Trophoblast cell (in vitro differentiated cells and primary cell): Measurements from ENCODE around the gene DYNLT2B.

ENCODE experiments used
- DNase-seq, 2 donors: peaks; one replicate each; pipeline ENCODE4 v3.0.0-alpha.2; 2016
- H2AFZ ChIP-seq: 2 replicates; pipeline ENCODE4 v1.6.1; 2013; ENCODE audit warnings: low read length, moderate library complexity, mild to moderate bottlenecking; ENCODE audit not compliant: insufficient read depth, poor library complexity
- H2AK5ac ChIP-seq: 2 replicates; pipeline ENCODE4 v1.6.1; 2013; ENCODE audit warnings: mild to moderate bottlenecking, low read length
- H2BK120ac ChIP-seq: 2 replicates; pipeline ENCODE4 v1.6.1; 2013; ENCODE audit warnings: low read length, mild to moderate bottlenecking, moderate library complexity; ENCODE audit not compliant: insufficient read depth, poor library complexity
- H2BK12ac ChIP-seq: 2 replicates; pipeline ENCODE4 v1.6.1; 2013; ENCODE audit warnings: mild to moderate bottlenecking, low read length, moderate library complexity
- H2BK5ac ChIP-seq: 2 replicates; pipeline ENCODE4 v1.6.1; 2013; ENCODE audit warnings: low read length, low read depth, moderate library complexity, mild to moderate bottlenecking; ENCODE audit not compliant: poor library complexity
- H3K14ac ChIP-seq: 2 replicates; pipeline ENCODE4 v1.6.1; 2013; ENCODE audit warnings: mild to moderate bottlenecking, low read length
- H3K18ac ChIP-seq: 2 replicates; pipeline ENCODE4 v1.6.1; 2013; ENCODE audit warnings: mild to moderate bottlenecking, low read length
- H3K23ac ChIP-seq: 2 replicates; pipeline ENCODE4 v1.6.1; 2013; ENCODE audit warnings: low read length
- H3K27ac ChIP-seq: 2 replicates; pipeline ENCODE4 v1.5.1; 2013; ENCODE audit warnings: low read depth, mild to moderate bottlenecking, inconsistent platforms, low read length, moderate library complexity
- H3K27me3 ChIP-seq: 2 replicates; pipeline ENCODE4 v1.6.1; 2013; ENCODE audit warnings: inconsistent platforms, mild to moderate bottlenecking, low read length, moderate library complexity; ENCODE audit not compliant: insufficient read depth
- H3K36me3 ChIP-seq, 2 experiments: 1 replicate in 1 of 2; 2 replicates in 1 of 2; pipeline ENCODE4 v1.6.1; 2013; ENCODE audit warnings: low read length in 2 of 2, mild to moderate bottlenecking in 2 of 2, moderate library complexity in 1 of 2; ENCODE audit not compliant: insufficient read depth in 2 of 2, control insufficient read depth in 1 of 2
- H3K4ac ChIP-seq: 2 replicates; pipeline ENCODE4 v1.6.1; 2013; ENCODE audit warnings: low read depth, mild to moderate bottlenecking, low read length, moderate library complexity
- H3K4me1 ChIP-seq, 2 experiments: 1 replicate in 1 of 2; 2 replicates in 1 of 2; pipeline ENCODE4 v1.6.1; 2013; ENCODE audit warnings: low read length in 2 of 2, mild to moderate bottlenecking in 2 of 2, moderate library complexity in 1 of 2; ENCODE audit not compliant: insufficient read depth in 2 of 2, control insufficient read depth in 1 of 2
- H3K4me2 ChIP-seq: 2 replicates; pipeline ENCODE4 v1.6.1; 2013; ENCODE audit warnings: inconsistent platforms, mild to moderate bottlenecking, low read length, moderate library complexity
- H3K4me3 ChIP-seq: 2 replicates; pipeline ENCODE4 v1.5.1; 2013; ENCODE audit warnings: mild to moderate bottlenecking, low read depth, low read length, inconsistent platforms
- H3K79me1 ChIP-seq: one replicate; pipeline ENCODE4 v1.6.1; 2013; ENCODE audit warnings: low read length
- H3K79me2 ChIP-seq: 2 replicates; pipeline ENCODE4 v1.6.1; 2013; ENCODE audit warnings: low read length, mild to moderate bottlenecking; ENCODE audit not compliant: control insufficient read depth, insufficient read depth, poor library complexity
- H3K9ac ChIP-seq: 2 replicates; pipeline ENCODE4 v1.6.1; 2013; ENCODE audit warnings: mild to moderate bottlenecking, low read length
- H3K9me3 ChIP-seq: 2 replicates; pipeline ENCODE4 v1.6.1; 2013; ENCODE audit warnings: low read depth, mild to moderate bottlenecking, control low read depth, inconsistent platforms, low read length; ENCODE audit not compliant: insufficient read depth
- H4K12ac ChIP-seq: 2 replicates; pipeline ENCODE4 v1.6.1; 2013; ENCODE audit warnings: low read depth, mild to moderate bottlenecking, low read length, moderate library complexity
- H4K8ac ChIP-seq: 2 replicates; pipeline ENCODE4 v1.6.1; 2013; ENCODE audit warnings: low read depth, mild to moderate bottlenecking, low read length, moderate library complexity
- H4K91ac ChIP-seq: one replicate; pipeline ENCODE4 v1.6.1; 2013; ENCODE audit warnings: low read depth, mild to moderate bottlenecking, low read length, moderate library complexity
- WGBS: extraction: QIAGEN DNeasy Blood & Tissue Kit; methylation state at CpG from one replicate; pipeline ENCODE4 v1.1.7; 2013; ENCODE audit warnings: missing lambda C conversion rate; ENCODE audit not compliant: insufficient read length, insufficient coverage; ENCODE audit errors: extremely low coverage; 5-methylcytosine and 5-hydroxymethylcytosine counted together

DYNLT2B gene

GRCh38 chr3:196260784-196261183 is 57.3 kb downstream of the DYNLT2B start:
- no peaks in the 10 kb centered on the region for H3K79me2 ChIP-seq
- H2AK5ac ChIP-seq = no peak overlapping the region
- H3K9ac ChIP-seq = no peak overlapping the region

GRCh38 chr3:196255776-196256175 is 62.3 kb downstream of the DYNLT2B start:
- no peak overlapping the region for H3K27ac ChIP-seq
- peaks cover 1% of the 10 kb centered on the region for H3K9me3 ChIP-seq
- H2BK12ac ChIP-seq = no peak overlapping the region
- no peak overlapping the region for H4K12ac ChIP-seq
- H4K91ac ChIP-seq = no peak overlapping the region
- H4K8ac ChIP-seq = no peak overlapping the region
- no peak overlapping the region for H3K14ac ChIP-seq
- H2AK5ac ChIP-seq = no peak overlapping the region
- H3K4me3 ChIP-seq = no peak overlapping the region
- whole genome bisulfite sequencing = no CpG with 5 or more reads among the region's 1 CpG
- no peak overlapping the region for H3K23ac ChIP-seq
- no peak overlapping the region for H3K9ac ChIP-seq
- no peaks in the 10 kb centered on the region for H3K79me1 ChIP-seq
- peaks cover 7 to 13% of the 10 kb centered on the region in 2 experiments for H3K36me3 ChIP-seq
- no peak overlapping the region for H3K4me2 ChIP-seq
- no peaks in the 10 kb centered on the region for H3K4me1 ChIP-seq
- H3K4ac ChIP-seq = no peak overlapping the region
- no peak overlapping the region for H2AFZ ChIP-seq
- H3K18ac ChIP-seq = no peak overlapping the region
- H2BK120ac ChIP-seq = no peak overlapping the region
- DNase-seq = no peak
- H2BK5ac ChIP-seq = no peak overlapping the region
- no peaks in the 10 kb centered on the region for H3K79me2 ChIP-seq
- no peaks in the 10 kb centered on the region for H3K27me3 ChIP-seq

More at GRCh38 chr3:196260784-196261183, 57.3 kb downstream of the DYNLT2B start:
- Histone ChIP-seq H3K9me3 (no peaks in the 10 kb centered on the region), H4K12ac (no peak overlapping the region), H3K79me1 (no peaks in the 10 kb centered on the region), H3K4me2 (no peak overlapping the region), H3K14ac (no peak overlapping the region), H3K23ac (no peak overlapping the region), H2AFZ (no peak overlapping the region), H3K27me3 (no peaks in the 10 kb centered on the region), H3K18ac (no peak overlapping the region), H2BK5ac (no peak overlapping the region), H2BK120ac (no peak overlapping the region), H4K91ac (no peak overlapping the region), H3K4me3 (no peak overlapping the region), H3K4ac (no peak overlapping the region), H3K36me3 (peaks cover 6 to 15% of the 10 kb centered on the region in 2 experiments), H3K27ac (no peak overlapping the region), H3K4me1 (no peaks in the 10 kb centered on the region), H2BK12ac (no peak overlapping the region), H4K8ac (no peak overlapping the region)
- no CpG with 5 or more reads among the region's 4 CpGs for WGBS
- no peak for DNase-seq

GRCh38 chr3:196254376-196255283 is 63.4 kb downstream of the DYNLT2B start:
- H3K4me1 ChIP-seq = no peaks in the 10 kb centered on the region
- no peak overlapping the region for H3K27ac ChIP-seq
- H4K12ac ChIP-seq = no peak overlapping the region
- peaks cover 5 to 10% of the 10 kb centered on the region in 2 experiments for H3K36me3 ChIP-seq
- no peaks in the 10 kb centered on the region for H3K79me1 ChIP-seq
- no peak overlapping the region for H3K23ac ChIP-seq
- no peak overlapping the region for H2BK5ac ChIP-seq
- no peak overlapping the region for H4K8ac ChIP-seq
- H3K18ac ChIP-seq = no peak overlapping the region
- no CpG with 5 or more reads among the region's 5 CpGs for WGBS
- no peak overlapping the region for H2AK5ac ChIP-seq
- peaks cover 1% of the 10 kb centered on the region for H3K9me3 ChIP-seq
- no peak overlapping the region for H3K4me3 ChIP-seq
- H2BK120ac ChIP-seq = no peak overlapping the region
- H2AFZ ChIP-seq = no peak overlapping the region
- H3K9ac ChIP-seq = no peak overlapping the region
- DNase-seq = peak; percentile 17 to 76
- H3K4me2 ChIP-seq = no peak overlapping the region
- no peak overlapping the region for H4K91ac ChIP-seq
- H2BK12ac ChIP-seq = no peak overlapping the region
- no peaks in the 10 kb centered on the region for H3K27me3 ChIP-seq
- H3K4ac ChIP-seq = no peak overlapping the region
- no peaks in the 10 kb centered on the region for H3K79me2 ChIP-seq
- H3K14ac ChIP-seq = no peak overlapping the region

- WGBS = no CpG with 5 or more reads among the region's 16 CpGs
- Histone ChIP-seq H2BK12ac (no peak overlapping the region), H4K91ac (no peak overlapping the region), H3K4me3 (no peak overlapping the region), H2BK5ac (no peak overlapping the region), H3K27ac (no peak overlapping the region), H2AK5ac (no peak overlapping the region), H3K9ac (no peak overlapping the region), H3K14ac (no peak overlapping the region), H3K4me2 (no peak overlapping the region), H4K12ac (no peak overlapping the region), H3K23ac (no peak overlapping the region), H3K9me3 (peaks cover 1% of the 10 kb centered on the region), H3K27me3 (no peaks in the 10 kb centered on the region), H4K8ac (no peak overlapping the region), H3K79me1 (no peaks in the 10 kb centered on the region), H3K4me1 (no peaks in the 10 kb centered on the region), H3K36me3 (peaks cover 15 to 17% of the 10 kb centered on the region in 2 experiments), H3K18ac (no peak overlapping the region), H2AFZ (no peak overlapping the region), H3K4ac (no peak overlapping the region), H3K79me2 (no peaks in the 10 kb centered on the region), H2BK120ac (no peak overlapping the region)
- DNase-seq = no peak
These were observed 66.1 kb downstream of the DYNLT2B start for GRCh38 chr3:196251918-196252317.
